NCI-H1105 (cell line): ENCODE data around the gene MAPRE3.

Experiments
- DNase-seq: peaks from one replicate; lab custom pipeline; 2025; lab: John Stamatoyannopoulos, UW

The MAPRE3 gene

DNA sequence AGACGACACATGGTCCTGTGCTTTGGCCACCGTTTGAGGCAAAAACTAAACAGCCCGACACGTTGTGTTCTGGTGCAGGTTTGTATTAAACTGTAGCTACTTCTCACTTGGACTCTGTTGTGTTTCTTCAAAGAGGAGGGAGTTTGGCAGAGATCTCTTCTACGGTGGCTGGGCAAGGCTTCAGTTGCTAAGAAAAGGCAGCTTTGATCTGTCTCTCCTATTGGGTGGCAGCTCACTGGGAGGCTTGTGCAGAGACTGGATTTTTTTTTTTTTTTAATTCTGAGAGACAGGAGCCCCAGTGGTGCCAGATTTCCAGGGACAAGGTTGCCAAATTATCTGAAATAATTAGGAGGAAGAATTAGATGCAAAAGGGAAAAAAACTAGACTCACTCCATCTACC, 20.2 kb upstream of the MAPRE3 start:
- no peak for DNase-seq

DNA sequence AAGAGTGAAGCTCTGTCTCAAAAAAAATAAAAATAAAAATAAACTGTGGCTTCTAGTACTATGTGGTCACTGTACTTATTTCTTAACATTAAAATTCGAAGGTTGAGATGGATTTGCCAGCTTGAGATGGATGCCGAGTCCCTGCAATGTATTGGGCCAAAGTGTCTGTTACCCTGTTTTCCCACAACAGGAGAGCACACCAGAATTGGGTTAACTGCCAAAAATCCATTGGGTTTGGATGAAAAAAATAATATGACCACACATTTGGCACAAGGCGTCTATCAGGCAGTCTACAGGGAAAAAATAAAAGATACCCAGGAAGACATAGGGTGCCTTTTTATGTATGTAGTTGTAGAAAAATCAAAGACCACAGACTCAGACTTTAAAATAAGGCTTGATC, 19.2 kb upstream of the MAPRE3 start:
- no peak for DNase-seq

DNA sequence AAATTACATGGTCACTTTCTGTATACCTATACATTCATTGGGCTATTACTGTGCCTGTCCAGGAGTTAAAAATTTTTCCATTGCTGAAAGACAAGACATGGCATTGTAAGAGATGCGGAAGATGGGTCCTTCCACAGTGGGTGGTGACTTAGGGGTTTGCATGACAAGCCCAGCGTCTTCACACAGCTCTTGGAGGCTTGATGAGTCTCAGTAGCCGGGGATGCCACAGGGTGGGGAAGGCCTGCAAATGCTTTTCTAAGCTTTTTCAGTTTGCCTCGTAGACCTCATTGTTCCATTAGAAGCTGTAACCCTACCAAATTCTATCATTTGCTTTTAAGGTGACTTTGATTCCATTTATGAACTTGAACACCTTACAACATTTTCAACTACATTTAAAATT, 18.1 kb upstream of the MAPRE3 start:
- no peak for DNase-seq

DNA sequence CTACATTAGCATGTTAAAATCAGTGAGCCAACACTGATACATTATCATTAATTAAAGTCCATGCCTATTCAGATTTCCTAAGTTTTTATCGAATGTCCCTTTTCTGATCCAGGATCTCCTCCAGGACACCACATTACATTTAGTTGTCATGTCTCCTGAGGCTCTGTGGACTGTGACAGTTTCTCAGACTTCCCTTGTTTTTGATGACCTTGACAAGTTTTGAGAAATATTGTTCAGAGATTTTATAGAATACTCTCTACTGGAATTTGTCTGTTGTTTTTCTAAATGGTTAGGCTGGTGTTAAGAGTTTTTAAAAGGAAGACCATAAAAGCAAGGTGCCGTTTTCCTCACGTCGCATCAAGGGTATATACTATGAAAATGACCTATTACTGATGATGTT, 16.3 kb upstream of the MAPRE3 start:
- no peak for DNase-seq

DNA sequence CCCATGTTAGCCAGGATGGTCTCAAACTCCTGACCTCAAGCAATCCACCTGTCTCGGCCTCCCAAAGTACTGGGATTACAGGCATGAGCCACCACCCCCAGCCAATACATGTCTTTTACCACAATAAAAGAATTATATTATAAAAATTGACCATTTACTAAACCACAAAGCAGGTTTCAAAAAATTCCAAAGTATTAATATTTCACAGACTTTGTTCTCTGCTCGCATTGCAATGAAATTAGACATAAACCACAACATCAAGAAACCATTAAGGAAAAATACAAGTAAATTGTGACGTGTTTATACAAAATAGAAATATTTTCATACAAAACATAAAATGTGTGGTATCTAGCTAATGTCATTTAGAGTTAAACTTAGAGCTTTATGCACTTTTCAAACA, 13.4 kb upstream of the MAPRE3 start:
- DNase-seq = no peak

DNA sequence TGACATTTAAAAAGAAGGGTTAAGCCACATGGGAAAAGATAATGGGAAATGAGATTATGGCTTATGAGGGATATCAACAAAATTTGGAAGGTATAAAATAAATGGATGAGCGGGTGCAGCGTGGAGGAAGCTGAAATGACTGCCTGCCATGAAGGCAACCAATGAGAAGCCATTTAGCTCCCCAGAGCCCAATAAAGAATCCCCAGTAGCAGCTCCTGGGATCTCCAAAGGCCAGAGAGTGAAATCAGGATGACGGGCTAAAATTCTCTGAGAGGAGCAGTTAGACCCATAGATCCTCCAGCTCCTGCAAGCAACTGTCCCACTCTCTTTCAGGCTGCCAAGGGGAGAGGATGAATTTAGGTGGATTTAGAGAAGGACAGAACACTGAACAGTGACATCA, 12.9 kb upstream of the MAPRE3 start:
- DNase-seq = no peak

DNA sequence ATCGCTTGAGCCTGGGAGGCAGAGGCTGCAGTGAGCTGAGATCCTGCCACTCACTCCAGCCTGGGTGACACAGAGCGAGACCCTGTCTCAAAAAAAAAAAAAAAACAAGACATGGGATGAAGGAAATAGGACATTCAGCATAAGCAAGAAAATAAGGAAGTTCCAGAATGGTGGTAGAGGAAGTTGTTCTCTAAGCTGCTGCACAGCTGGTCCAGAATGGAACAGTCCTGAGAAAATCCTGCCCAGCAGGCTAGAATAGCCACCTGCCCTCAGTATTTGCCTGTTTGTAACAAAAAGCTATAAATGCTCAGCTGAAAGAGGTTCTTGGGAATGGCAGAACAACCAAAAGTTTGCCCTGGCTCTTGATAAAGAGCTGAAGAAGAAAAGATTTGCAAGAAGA, 11.1 kb upstream of the MAPRE3 start:
- DNase-seq = no peak

DNA sequence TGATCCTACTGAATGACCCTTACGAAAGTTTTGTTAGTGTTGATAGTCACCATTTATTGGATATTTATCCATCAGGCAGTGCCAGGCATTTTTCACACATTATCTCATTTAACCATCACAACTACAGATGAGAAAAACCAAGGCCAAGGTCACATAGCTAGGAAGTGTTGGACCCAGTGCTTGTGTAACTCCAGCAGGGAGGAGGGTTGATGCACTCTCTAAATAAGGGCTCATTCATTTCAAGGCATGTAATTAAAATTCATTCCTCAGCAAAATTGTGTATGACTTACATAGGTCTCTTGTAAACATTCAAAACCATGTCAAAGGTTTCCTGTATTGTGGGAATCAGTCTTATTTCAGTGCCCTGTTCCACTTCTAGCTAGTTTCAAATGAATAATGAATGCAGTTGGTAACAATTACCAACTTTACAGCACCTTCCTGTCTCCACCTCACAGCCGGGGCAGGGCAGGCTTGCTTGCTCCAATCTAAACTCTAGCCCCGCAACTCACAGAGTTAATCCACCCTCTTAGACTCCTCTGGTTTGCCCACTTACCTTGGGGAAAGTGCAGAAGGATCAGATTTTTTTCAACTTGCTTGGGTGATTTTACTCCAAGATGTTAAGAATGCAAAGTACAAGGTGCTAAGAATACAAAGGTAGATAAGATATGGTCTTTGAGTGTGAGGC, 5.8 kb upstream of the MAPRE3 start:
- DNase-seq = no peak

DNA sequence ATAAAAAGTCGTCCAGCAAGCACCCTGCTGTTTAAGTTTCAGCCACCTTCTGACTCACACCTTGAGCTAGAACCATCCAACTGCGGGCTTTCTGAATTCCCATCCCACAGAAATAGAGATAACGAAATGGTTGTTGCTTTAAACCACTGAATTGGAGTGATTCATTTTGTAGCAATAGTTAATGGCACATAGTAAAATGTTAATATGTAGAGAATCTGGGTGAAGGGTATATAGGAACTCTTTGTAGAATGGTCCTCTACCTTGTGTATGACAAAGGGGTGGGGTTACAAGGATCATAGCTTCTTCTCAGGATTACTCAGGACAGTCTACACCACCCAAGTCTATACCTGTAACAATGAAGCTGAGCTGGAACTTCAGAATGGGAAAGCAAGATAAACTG, 2.4 kb upstream of the MAPRE3 start:
- no peak for DNase-seq

DNA sequence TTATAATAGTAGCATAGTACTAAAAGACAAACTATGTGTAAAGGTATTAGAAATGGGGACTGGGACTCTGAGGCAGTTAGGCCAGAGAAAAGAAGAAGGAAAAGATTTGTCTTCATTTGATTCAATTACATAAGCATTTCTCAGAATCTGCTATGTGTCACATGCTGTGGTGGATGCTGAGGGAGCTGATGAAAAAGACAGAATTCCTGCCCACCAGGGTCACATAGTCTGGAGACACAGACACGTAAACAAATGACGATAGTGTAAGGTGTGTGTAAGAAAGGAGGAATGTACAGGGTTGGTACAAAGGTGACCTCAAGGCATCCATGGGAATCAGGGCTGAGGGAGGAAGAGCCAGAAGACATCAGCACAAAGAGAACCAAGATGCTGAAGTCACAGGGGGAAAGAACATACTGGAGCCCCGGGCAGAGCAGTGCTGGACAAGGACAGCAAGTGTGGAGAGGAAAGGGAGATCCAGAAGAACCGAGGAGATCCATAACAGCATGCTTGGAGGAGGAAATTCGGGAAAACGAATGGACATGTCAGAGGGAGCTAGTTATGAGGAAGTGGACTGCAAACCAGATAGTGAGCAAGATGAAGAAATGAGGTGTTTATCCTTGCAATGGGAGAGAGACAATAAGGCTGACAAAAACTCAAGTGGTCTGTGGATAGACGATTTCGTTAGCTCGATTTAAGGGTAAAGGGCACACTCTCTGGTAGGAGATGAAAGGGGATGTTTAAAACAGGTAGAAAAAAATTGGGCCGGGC, 1.2 kb upstream of the MAPRE3 start:
- no peak for DNase-seq

DNA sequence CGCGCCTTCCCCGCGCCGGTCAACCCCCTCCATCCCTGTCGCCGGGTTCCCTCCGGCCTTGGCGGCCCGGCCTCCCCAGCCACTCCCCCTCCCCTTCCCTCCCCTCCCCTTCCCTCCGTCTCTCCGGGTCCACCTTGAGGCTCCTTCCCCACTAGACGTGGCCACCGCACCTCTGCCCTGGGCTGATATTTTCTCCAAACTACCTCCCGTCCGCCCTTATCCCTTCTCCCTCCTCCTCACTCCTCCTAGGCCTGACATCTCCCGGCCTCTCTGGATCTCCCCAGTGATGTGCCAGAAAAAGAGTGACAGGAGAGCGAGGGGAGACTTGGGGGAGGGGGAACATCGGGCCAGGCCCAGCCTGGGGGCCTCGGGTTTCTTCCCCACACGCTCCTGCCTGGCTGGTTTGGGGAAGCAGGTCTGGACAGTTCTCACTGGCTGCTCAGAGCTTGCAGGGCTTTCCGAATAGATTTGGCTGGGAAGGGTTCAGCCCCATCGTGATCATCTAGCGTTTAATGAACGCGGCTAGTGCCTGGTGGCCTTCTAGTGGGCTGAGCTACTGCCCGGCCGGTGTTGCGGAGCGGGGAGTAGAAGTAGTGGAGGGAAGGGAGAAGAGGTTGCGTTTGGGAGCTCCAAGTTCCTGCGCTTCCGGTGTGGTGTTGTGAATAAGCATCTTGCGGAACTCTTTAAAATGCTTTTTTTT, 641 bp downstream of the MAPRE3 start:
- DNase-seq = no peak

DNA sequence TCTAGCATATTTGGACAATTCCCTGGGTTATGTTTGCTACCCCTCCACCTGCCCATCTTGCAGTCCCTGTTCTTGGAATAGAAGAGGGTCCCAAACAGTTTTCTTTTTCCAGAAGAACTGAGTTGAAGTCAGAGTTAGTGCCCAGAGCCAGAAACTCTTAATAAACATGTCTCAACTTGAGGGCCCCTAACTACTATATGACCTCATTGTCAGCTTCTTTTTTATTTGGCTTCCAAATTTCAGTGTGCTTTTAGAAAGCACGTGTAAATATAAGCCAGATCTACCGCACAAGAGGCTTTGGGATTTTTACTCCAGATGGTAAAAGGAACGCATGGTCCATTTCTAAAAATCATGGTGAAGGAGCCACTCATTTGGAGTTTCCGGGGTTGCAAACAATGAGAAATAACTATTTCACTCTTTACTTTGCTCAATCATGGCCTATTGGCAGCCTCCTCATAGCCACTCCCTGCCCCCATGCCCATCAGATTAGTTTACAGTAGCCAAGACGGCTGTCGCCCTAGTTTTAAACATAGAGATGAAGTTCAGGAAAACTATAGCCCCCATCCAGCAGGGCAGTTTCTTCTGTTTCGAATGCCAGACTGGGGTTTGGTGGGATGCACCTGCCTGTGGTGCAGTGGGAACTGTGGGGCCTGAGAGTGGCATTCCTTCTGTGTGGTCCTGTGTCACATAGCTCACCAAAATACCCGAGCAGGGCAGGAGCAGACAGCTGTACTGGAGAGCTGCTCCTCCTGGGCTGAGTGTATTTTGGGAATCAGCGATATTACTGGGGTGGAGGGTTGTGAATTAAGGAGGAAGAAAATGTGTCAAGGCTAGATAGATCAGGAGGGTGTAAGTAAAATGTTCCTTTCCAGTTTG, 1.7 kb downstream of the MAPRE3 start:
- no peak for DNase-seq

DNA sequence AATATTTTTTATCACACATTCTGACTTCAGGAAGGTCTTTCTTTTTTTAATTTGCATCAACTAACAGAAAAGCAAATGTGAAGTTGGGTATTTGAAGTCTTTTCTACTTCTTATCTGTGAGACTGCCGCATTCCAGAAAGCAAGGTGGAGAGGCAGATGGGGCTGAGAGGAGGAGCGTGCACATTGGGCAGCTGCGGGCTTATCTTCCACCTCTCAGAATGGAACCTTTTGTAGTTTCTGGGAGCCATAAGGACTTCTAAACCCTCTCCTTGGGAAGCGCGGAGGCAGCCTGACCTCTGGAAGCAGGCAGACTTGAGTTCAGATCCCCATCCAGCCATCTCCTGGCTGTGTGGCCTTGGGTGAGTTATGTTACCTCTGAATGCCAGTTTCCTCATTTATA, 3.9 kb downstream of the MAPRE3 start:
- no peak for DNase-seq

DNA sequence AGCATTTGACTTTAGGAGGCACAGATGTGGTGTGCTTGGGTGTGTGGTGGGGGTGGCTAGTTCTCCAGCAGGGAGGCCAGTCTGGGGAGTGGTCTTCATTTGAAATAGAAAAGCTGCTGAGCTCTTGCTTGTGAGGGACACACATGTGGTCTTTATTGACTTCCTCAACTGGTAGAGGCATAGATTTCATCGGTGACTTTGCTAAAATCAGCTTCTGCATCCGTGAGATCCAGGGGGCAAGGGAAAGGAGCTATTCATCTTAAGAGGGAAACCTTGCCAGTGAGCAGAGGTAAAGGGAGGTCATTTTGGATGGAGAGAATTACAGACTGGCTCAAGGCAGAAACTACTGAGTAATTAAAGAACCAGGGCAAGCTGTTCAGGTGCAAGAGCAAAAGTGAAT, 4.7 kb downstream of the MAPRE3 start:
- no peak for DNase-seq

DNA sequence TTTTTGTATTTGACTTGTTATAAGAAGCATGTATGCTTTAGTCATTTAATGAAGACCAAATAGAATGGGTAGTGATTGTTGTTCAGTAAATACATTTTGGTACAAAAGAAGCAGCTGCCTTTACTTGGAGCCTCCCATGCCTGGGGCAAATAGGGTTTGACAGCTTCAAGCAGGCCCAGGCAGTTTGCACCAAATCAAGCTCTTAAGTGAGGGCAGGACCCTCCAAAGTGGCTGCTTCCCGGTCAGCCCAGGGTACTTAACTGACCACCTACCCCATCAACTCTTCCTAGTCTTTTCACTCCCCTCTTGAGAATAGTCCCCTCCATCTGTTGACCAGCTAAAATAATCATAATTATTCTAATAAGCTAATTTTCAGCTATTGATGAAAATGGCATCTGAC, 5.2 kb downstream of the MAPRE3 start:
- DNase-seq = no peak

DNA sequence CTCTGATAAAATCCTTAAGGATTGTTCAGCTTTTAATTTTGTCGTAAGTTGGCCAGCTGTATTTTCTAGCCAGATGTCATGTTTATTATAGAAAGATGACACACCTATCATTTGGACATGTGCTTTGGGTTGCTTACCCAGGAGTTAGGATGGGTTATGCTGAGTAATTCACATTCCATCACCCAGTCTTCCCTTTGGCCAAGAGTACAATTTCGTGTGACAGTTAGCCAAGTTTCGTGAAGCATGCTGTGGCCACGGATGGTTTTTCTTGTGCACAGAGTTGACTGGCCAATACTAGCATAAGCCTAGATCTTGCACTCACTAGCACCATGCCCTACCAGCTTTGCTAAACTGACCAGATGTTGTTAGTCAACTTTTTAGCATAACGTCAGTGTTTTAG, 5.8 kb downstream of the MAPRE3 start:
- no peak for DNase-seq

DNA sequence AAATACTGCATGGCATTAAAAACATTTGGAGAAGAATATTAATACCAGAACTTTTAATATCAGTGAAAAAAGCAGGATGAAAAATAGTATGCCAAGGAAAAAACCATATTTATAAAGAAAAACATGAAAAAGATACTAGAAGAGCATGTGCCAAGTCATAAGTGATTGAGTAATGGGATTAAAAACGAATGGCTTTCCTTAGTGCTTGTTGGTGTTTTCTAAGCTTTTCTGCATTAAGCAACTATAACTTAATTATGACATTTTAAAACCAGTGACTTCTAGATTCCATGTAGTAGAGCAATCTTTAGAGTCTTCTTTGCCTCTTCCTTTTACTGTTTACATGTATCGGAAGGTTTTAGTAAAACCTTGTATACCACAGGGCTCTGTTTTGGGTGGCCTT, 6.6 kb downstream of the MAPRE3 start:
- no peak for DNase-seq

DNA sequence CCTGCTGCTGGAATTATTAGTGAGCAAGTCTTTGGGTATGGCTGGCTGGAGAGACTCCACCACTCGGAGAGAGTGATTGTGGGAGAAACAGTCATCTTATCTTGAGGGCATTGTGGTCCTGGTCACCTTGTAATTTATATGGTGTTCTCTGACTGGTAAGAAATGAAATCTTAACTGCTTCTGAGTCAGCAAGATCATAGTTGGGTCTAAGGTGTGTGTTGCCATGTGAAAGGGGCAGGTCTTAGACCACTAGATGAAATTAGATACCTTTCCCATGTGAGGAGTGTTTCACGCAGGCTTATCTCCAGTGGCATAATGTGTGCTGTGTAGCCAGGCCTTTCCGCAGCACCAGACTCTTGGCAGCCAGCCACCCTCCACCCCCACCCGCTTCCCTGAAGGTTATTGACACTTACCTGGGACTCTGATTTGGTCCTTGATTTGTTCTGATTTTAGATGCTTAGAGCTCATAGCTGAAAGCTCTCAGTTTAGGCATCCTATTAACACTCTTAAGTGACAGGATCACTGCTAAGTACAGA, 7.7 kb downstream of the MAPRE3 start:
- DNase-seq = peak; percentile 53

DNA sequence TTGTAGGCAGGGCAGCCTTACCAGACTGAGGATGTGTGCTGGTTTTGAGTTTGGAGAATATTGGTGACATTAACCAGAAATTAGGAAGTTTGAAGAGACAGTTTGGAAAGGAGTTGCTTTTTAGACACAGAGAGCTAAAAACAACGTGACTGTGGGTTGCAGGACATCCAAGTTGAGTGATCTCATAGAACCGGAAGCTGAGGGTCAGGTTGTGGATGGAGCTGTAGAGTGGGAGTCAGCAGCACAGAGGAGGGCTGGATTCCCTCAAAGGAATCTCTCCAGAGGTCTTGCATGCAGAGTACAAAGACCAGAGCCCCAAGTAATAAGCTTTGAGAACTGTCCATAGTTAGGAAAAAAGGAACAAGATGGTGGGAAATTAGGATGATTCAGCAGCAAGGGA, 9.3 kb downstream of the MAPRE3 start:
- no peak for DNase-seq

DNA sequence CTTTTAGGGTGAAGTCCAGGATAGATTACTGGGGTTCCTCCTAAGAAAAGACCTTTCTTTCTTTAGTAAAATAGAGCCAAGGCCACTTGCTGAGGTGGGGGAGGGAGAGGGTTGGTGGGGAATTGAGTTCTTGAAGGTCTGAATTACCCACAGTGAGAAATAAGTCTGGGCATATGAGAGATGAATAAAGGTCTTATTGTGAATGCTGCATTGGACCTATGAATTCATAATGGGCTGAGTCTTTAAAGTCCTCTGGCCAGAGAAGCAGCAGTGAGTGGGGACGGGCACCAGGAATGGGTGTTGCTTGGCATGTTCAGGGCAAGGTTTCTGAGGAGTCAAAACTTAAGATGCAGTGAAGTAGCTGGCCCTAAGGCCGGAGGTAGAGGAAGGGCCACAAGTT, 10.5 kb downstream of the MAPRE3 start:
- DNase-seq = no peak

DNA sequence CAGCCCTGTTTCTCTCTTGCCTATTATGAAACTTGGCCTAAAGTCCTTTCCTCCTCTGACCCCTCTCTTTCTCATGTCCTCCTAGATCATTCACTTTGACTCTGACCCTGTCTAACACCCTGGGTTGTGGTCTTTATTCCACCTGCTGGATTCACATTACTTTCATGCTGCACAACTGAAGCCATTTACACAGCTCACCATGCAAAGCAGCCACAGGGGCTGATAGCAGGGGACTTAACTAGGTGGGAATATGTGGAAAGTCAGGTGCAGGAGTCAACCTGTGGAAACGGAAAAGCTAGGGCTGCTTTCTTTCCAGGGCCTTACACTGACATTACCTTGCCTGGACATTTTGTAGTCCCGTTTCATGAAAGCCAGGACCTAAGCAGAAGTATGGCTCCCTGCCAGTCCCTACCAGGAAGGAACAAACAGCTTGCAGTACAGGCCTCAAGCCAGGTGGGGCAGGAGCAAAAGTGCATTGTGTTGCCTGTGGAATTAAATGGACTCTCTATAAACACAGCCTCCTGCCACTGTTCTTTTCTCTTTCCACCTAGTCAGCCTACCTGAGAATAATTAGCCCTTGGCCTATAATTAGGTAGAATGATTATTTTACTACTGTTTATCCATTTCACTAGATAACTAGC, 11.8 kb downstream of the MAPRE3 start:
- peak; percentile 80 for DNase-seq

DNA sequence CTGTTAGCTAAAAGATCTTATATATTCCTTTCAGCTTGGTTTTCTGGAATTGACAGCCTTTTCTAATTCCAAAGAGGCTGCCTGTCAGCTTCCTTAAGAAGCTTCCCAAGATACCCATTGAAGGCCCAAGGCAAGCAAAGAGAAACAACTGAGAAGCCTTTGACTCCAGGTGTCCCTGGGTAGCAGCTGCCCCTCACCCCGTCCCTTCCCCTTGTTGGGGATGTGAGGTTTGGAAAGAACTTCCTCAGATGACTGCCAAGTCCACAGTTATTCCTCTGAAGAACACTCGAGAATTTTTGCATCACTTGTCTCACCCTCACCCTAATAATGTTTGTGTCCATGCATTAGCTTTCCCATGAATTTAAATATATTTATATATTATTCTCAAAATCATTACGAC, 13.3 kb downstream of the MAPRE3 start:
- DNase-seq = no peak
